Stomach (tissue), 9 donors: Measurements from ENCODE around the gene XRCC5. TPM values are rescaled to one million over a fixed set of nuclear protein-coding genes. Genes with fewer than 3 reads are reported as not detected.

Experiments used
- DNase-seq, 2 donors: peaks; one replicate each; pipeline versions ENCODE4 v3.0.0 to v3.0.0-alpha.2; 2013 to 2019
- H3K27ac ChIP-seq, 5 donors: fragments of 200-600 bp in 4 of 5; sonication (generic) in 4 of 5; one replicate each; pipeline ENCODE4 v1.5.1; 2013 to 2019; ENCODE audit warnings: mild to moderate bottlenecking in 1 of 5, moderate library complexity in 1 of 5
- H3K27me3 ChIP-seq, 3 donors: fragments of 200-600 bp; sonication (generic); one replicate each; pipeline ENCODE4 v1.5.1; 2017 to 2019; ENCODE audit warnings: mixed run types in 1 of 3
- H3K36me3 ChIP-seq, 4 donors: fragments of 200-600 bp; sonication (generic); 1 replicate in 3 of 4; 2 replicates in 1 of 4; pipeline ENCODE4 v1.5.1; 2016 to 2019
- H3K4me1 ChIP-seq, 4 donors: fragments of 200-600 bp; sonication (generic); one replicate each; pipeline ENCODE4 v1.5.1; 2016 to 2019
- H3K4me3 ChIP-seq, 4 donors: fragments of 200-600 bp; sonication (generic) in 3 of 4; one replicate each; pipeline ENCODE4 v1.5.1; 2016 to 2019; ENCODE audit warnings: mild to moderate bottlenecking in 1 of 4
- H3K9me3 ChIP-seq, 4 donors: fragments of 200-600 bp; sonication (generic); one replicate each; pipeline ENCODE4 v1.5.1; 2016 to 2019
- EP300 ChIP-seq: sonication (generic); formaldehyde crosslinking; IDR thresholded peaks from one replicate; pipeline ENCODE4 v1.6.1; 2017; ENCODE audit warnings: antibody characterized with exemption
- POLR2A ChIP-seq, 4 donors: fragments of 450-650 bp; IDR thresholded peaks; one replicate each; pipeline ENCODE4 v1.6.1; 2016; ENCODE audit warnings: antibody characterized with exemption in 4 of 4, control low read depth in 2 of 4, mild to moderate bottlenecking in 1 of 4, moderate library complexity in 1 of 4
- POLR2AphosphoS5 ChIP-seq, 3 donors: sonication (generic); formaldehyde crosslinking; IDR thresholded peaks; one replicate each; pipeline ENCODE4 v1.6.1; 2016; ENCODE audit warnings: antibody characterized with exemption in 3 of 3
- WGBS, 5 donors: extraction: QIAGEN DNeasy Blood & Tissue Kit in 3 of 5; methylation state at CpG; one replicate each; pipeline versions ENCODE4 v1.1.5 to v1.1.7; 2013 to 2018; 5-methylcytosine and 5-hydroxymethylcytosine counted together
- intact Hi-C: fragments of 100-400 bp; cut with DNase I; formaldehyde crosslinking; loops from one replicate; pipeline ENCODE4 v1.15.1; 2023; ENCODE audit warnings: low total_unique reads
- polyA plus RNA-seq, 3 donors: library from polyadenylated mRNA; stranded (reverse); fragments of 200-250 nt; gene quantifications; one replicate each; pipeline ENCODE4 v1.2.3, GENCODE V29; 2013
- total RNA-seq, 5 donors: library from RNA; depleted of rRNA; stranded (reverse); fragments of >200 nt; gene quantifications; one replicate each; pipeline versions ENCODE4 v1.1.0 to v1.2.3, GENCODE V29; 2014 to 2016
- TF ChIP-seq, protein P1 (sequence below), 7 experiments: fragments of 450-650 bp in 4 of 7; fragments of 200-600 bp in 3 of 7; sonication (generic) in 3 of 7; IDR thresholded peaks; one replicate each; pipeline ENCODE4 v1.5.1; 2016 to 2019; ENCODE audit warnings: antibody characterized with exemption in 7 of 7, control low read depth in 2 of 7, mild to moderate bottlenecking in 1 of 7
- donor health status: healthy with polysubstance abuse.
- donor health status: Bipolar disorder and iron deficiency.
- donor health status: healthy.

The XRCC5 gene
- total and polyA plus RNA-seq, 8 donors, result 70.2 to 302 (median 92.9) TPM

DNA sequence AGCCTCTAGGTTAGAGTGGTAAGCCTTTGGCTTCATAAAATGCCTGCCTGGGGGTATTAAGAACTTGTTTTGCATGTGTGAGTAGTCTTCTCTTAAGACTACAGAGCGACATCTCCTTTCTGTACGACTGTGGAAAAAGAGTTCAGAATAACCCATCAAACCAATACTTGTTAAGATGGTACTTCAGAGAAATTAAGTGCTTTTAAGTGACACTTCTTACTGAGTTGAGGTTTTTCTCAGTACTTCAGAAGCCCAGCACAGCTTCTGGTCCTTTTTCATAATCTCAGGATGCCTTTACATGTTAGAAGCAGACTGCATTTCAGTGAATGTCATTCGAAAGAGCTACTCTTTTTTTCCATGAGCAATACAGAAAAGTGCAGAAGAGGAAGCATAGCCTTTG, 10.8 kb downstream of the XRCC5 start:
- DNase-seq, result no peak
- Histone ChIP-seq H3K4me1 (peaks cover 12 to 47% (median 29%) of the 10 kb centered on the region in 4 donors), H3K27me3 (no peaks in the 10 kb centered on the region), H3K4me3 (no peak overlapping the region), H3K36me3 (peaks cover 40 to 90% (median 89%) of the 10 kb centered on the region in 4 donors), H3K27ac (no peak overlapping the region), H3K9me3 (no peaks in the 10 kb centered on the region)
- no peak for TF ChIP-seq POLR2A (IDR thresholded peaks at IDR 0.05)
- TF ChIP-seq EP300, result no peak
- TF ChIP-seq POLR2AphosphoS5 (IDR thresholded peaks at IDR 0.05), result no peak
- TF ChIP-seq, protein P1, sequence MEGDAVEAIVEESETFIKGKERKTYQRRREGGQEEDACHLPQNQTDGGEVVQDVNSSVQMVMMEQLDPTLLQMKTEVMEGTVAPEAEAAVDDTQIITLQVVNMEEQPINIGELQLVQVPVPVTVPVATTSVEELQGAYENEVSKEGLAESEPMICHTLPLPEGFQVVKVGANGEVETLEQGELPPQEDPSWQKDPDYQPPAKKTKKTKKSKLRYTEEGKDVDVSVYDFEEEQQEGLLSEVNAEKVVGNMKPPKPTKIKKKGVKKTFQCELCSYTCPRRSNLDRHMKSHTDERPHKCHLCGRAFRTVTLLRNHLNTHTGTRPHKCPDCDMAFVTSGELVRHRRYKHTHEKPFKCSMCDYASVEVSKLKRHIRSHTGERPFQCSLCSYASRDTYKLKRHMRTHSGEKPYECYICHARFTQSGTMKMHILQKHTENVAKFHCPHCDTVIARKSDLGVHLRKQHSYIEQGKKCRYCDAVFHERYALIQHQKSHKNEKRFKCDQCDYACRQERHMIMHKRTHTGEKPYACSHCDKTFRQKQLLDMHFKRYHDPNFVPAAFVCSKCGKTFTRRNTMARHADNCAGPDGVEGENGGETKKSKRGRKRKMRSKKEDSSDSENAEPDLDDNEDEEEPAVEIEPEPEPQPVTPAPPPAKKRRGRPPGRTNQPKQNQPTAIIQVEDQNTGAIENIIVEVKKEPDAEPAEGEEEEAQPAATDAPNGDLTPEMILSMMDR (IDR thresholded peaks at IDR 0.05), result no peak
- WGBS, 5 donors, result 66 to 90% (median 87%) methylated on average over 3 of the region's 3 CpGs
- intact Hi-C loops, result no loop called here

DNA sequence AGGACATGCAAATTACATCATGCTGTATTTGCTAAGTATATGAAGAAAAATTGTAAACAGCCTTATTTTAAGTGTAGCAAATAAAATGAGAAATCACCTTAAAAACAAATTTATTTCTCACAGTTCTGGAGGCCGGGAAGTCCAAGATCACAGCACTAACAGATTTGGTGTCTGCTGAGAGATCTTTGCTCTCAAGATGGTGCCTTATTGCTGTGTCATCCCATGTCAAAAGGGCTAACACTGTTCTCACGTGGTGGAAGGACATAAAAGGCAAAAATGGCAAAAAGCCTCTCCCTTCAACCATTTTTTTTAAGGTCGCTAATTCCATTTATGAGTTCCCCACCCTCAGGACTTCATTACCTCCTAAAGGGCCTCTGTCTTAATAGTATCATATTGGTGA, 12.1 kb downstream of the XRCC5 start:
- peaks cover 52 to 100% (median 100%) of the 10 kb centered on the region in 4 donors for H3K36me3 ChIP-seq
- DNase-seq, result no peak
- peaks cover 6 to 35% (median 20%) of the 10 kb centered on the region in 4 donors for H3K4me1 ChIP-seq
- intact Hi-C loops, result no loop called here
- no peaks in the 10 kb centered on the region for H3K27me3 ChIP-seq
- no peaks in the 10 kb centered on the region for H3K9me3 ChIP-seq
- no peak overlapping the region for H3K27ac ChIP-seq
- TF ChIP-seq EP300 (no peak), POLR2AphosphoS5 (IDR thresholded peaks at IDR 0.05) (no peak), POLR2A (IDR thresholded peaks at IDR 0.05) (no peak)
- TF ChIP-seq, protein P1 (IDR thresholded peaks at IDR 0.05), result no peak
- no peak overlapping the region for H3K4me3 ChIP-seq
- 85 to 89% (median 88%) methylated on average over 3 of the region's 3 CpGs for WGBS, 5 donors

DNA sequence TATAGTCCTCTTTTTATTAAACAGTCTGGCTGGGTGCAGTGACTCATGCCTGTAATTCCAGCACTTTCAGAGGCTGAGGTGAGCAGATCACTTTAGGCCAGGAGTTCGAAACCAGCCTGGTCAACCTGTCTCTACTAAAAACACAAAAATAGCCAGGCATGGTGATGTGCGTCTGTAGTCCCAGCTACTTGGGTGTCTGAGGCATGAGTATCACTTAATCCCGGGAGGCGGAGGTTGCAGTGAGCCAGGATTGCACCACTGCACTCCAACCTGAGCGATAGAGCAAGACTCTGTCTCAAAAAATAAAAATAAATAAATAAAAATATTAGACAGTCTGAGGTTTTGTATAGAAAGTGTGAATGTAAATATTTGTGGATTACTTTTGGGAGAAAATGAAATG, 17.8 kb downstream of the XRCC5 start:
- no peak for DNase-seq
- intact Hi-C loops, result no loop called here
- 89 to 97% (median 92%) methylated on average over 5 of the region's 5 CpGs for WGBS, 5 donors

DNA sequence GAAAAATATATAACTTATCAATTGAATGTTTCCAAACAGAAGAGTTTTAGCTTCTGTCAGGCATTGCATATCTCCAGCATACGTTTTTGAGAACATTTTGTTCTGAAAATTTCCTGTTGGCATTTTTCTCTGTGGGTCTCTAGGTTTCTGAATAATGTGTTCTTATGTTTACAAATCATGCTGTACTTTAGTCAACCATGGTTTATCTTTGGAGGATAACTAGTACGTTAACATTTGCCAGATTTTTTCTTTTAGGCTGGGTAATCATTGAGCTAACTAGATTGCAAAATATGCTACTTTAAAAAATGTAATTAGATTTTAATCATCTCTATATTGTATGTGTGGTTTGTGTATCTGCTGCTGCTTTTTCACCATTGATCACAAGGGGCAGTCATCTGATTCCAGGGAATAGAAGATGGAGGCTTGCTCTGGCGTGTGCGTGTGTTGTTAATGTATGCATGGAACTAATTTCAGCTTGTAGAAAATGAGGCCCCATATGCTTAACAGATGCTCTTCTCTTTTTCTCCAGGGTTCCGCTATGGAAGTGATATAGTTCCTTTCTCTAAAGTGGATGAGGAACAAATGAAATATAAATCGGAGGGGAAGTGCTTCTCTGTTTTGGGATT, 21.3 kb downstream of the XRCC5 start:
- Histone ChIP-seq H3K4me1 (peaks cover 18 to 66% (median 43%) of the 10 kb centered on the region in 4 donors), H3K27me3 (no peaks in the 10 kb centered on the region), H3K4me3 (no peak overlapping the region), H3K27ac (peak overlapping the region in 4 of 5 donors; percentile 56 to 74 (median 68)), H3K36me3 (peaks cover 66 to 100% (median 96%) of the 10 kb centered on the region in 4 donors), H3K9me3 (no peaks in the 10 kb centered on the region)
- DNase-seq, result no peak
- intact Hi-C loops, result no loop called here
- TF ChIP-seq POLR2A (IDR thresholded peaks at IDR 0.05) (no peak), POLR2AphosphoS5 (IDR thresholded peaks at IDR 0.05) (no peak), EP300 (no peak)
- TF ChIP-seq, protein P1 (IDR thresholded peaks at IDR 0.05), result no peak
- 60 to 70% (median 65%) methylated on average over 6 of the region's 6 CpGs for WGBS, 5 donors

More for the DNA sequence above, 17.8 kb downstream of the XRCC5 start:
- Histone ChIP-seq H3K9me3 (no peaks in the 10 kb centered on the region), H3K27me3 (no peaks in the 10 kb centered on the region), H3K4me3 (no peak overlapping the region), H3K36me3 (peaks cover 76 to 100% (median 96%) of the 10 kb centered on the region in 4 donors), H3K4me1 (peaks cover 21 to 56% (median 35%) of the 10 kb centered on the region in 4 donors), H3K27ac (no peak overlapping the region)
- TF ChIP-seq POLR2AphosphoS5 (IDR thresholded peaks at IDR 0.05) (no peak), EP300 (no peak), POLR2A (IDR thresholded peaks at IDR 0.05) (no peak)
- TF ChIP-seq, protein P1 (IDR thresholded peaks at IDR 0.05), result no peak
